HCT116 (cell line): Measurements from ENCODE around the gene SLC34A1. TPM values are rescaled to one million over a fixed set of nuclear protein-coding genes. Genes with fewer than 3 reads are reported as not detected.

Experiments used
- ATAC-seq: fragments of 200-7000 bp; cut with Tn5 transposase; 2 replicates; pipeline ENCODE4 v1.9.1; 2020; ENCODE audit warnings: mild to moderate bottlenecking, moderate library complexity
- BruUV-seq: library from RNA; stranded (reverse); fragments of 400-500 nt; replicated peaks from 2 replicates; lab custom pipeline; 2021; lab: Mats Ljungman, UMichigan
- CTCF ChIA-PET: fragments of 300-600 bp; sonication (Branson Sonifier 250); formaldehyde crosslinking; loops from one replicate; lab custom pipeline; 2021; ENCODE audit warnings: antibody characterized with exemption; lab: Charles Lee
- POLR2A ChIA-PET: fragments of 300-600, 350-600 bp; sonication (Branson Sonifier 250); formaldehyde crosslinking; loops from one replicate; lab custom pipeline; 2021; ENCODE audit warnings: antibody characterized with exemption; lab: Charles Lee
- RAD21 ChIA-PET, 2 experiments: fragments of 300-600 bp; sonication (Branson Sonifier 250); formaldehyde crosslinking; loops; one replicate each; lab custom pipeline; 2023; ENCODE audit warnings: low total read pairs in 2 of 2; ENCODE audit not compliant: uncharacterized antibody in 2 of 2, unreplicated experiment in 2 of 2, low non-redundant PET in 1 of 2; lab: Charles Lee
- DNase-seq: peaks from one replicate; pipeline ENCODE4 v3.0.0-alpha.2; 2010; ENCODE audit warnings: low read depth, low spot score
- H2AFZ ChIP-seq: fragments of 200-600 bp; shearing (Covaris generic), sonication (generic); 2 replicates; pipeline ENCODE4 v1.6.1; 2017; ENCODE audit warnings: low read depth, mixed run types, mixed read lengths, antibody characterized with exemption, low read length; ENCODE audit not compliant: poor library complexity, severe bottlenecking
- H3K27ac ChIP-seq: 2 replicates; pipeline ENCODE4 v1.5.1; 2012; ENCODE audit warnings: low read depth, low read length
- H3K27me3 ChIP-seq: fragments of 200-600 bp; sonication (generic); 2 replicates; pipeline ENCODE4 v1.6.1; 2016; ENCODE audit warnings: mixed run types, low read length, mixed read lengths; ENCODE audit not compliant: insufficient read depth
- H3K36me3 ChIP-seq, 2 experiments: fragments of 200-500 bp in 1 of 2; fragments of 200-600 bp in 1 of 2; sonication (Bioruptor generic) in 1 of 2; sonication (generic) in 1 of 2; 2 replicates each; pipeline versions ENCODE4 v1.5.1 to v1.6.1; 2014 to 2016; ENCODE audit warnings: low read length in 2 of 2, inconsistent platforms in 1 of 2, mixed read lengths in 1 of 2, mixed run types in 1 of 2; ENCODE audit not compliant: insufficient read depth in 2 of 2, control insufficient read depth in 1 of 2
- H3K4me1 ChIP-seq, 2 experiments: fragments of 200-600 bp in 1 of 2; sonication (generic) in 1 of 2; 2 replicates each; pipeline versions ENCODE4 v1.5.1 to v1.6.1; 2012 to 2017; ENCODE audit warnings: low read length in 2 of 2, inconsistent platforms in 1 of 2, mild to moderate bottlenecking in 1 of 2, mixed read lengths in 1 of 2, mixed run types in 1 of 2, moderate library complexity in 1 of 2; ENCODE audit not compliant: insufficient read depth in 2 of 2, control insufficient read depth in 1 of 2
- H3K4me2 ChIP-seq: fragments of 200-600 bp; sonication (generic); 2 replicates; pipeline ENCODE4 v1.6.1; 2017; ENCODE audit warnings: mixed run types, low read length, mixed read lengths
- H3K4me3 ChIP-seq, 2 experiments: fragments of 200-600 bp in 1 of 2; sonication (generic) in 1 of 2; replicated peaks in 1 of 2; 2 replicates each; pipeline ENCODE4 v1.5.1; 2011 to 2016; ENCODE audit warnings: low read length in 2 of 2, control low read depth in 1 of 2, low read depth in 1 of 2, mild to moderate bottlenecking in 1 of 2, mixed read lengths in 1 of 2, mixed run types in 1 of 2
- H3K79me2 ChIP-seq: fragments of 200-600 bp; sonication (generic); 2 replicates; pipeline ENCODE4 v1.6.1; 2017; ENCODE audit warnings: mild to moderate bottlenecking, mixed run types, low read length, moderate library complexity, mixed read lengths; ENCODE audit not compliant: insufficient read depth
- H3K9ac ChIP-seq: fragments of 200-600 bp; sonication (generic); 2 replicates; pipeline ENCODE4 v1.6.1; 2016; ENCODE audit warnings: low read length, mixed read lengths
- H3K9me2 ChIP-seq: fragments of 200-600 bp; sonication (generic), shearing (Covaris generic); 2 replicates; pipeline ENCODE4 v1.6.1; 2017; ENCODE audit warnings: mixed run types, mild to moderate bottlenecking, moderate library complexity; ENCODE audit not compliant: insufficient read depth
- H3K9me3 ChIP-seq, 2 experiments: fragments of 200-500 bp in 1 of 2; fragments of 200-600 bp in 1 of 2; sonication (Bioruptor generic) in 1 of 2; sonication (generic) in 1 of 2; 2 replicates each; pipeline ENCODE4 v1.6.1; 2014 to 2017; ENCODE audit warnings: low read length in 2 of 2, mixed read lengths in 2 of 2, inconsistent platforms in 1 of 2, low read depth in 1 of 2, mild to moderate bottlenecking in 1 of 2, mixed run types in 1 of 2, moderate library complexity in 1 of 2; ENCODE audit not compliant: control insufficient read depth in 1 of 2, insufficient read depth in 1 of 2
- H4K20me1 ChIP-seq: fragments of 200-600 bp; sonication (generic), shearing (Covaris generic); 2 replicates; pipeline ENCODE4 v1.6.1; 2017; ENCODE audit warnings: mixed run types, mild to moderate bottlenecking, moderate library complexity; ENCODE audit not compliant: insufficient read depth
- CEBPB ChIP-seq: IDR thresholded peaks from 2 replicates; pipeline ENCODE4 v1.6.1; 2012; ENCODE audit warnings: low read depth
- ELF1 ChIP-seq: IDR thresholded peaks from 2 replicates; pipeline ENCODE4 v1.6.1; 2012; ENCODE audit warnings: low read depth, borderline replicate concordance
- EZH2phosphoT487 ChIP-seq: fragments of 200-600 bp; IDR thresholded peaks from 2 replicates; pipeline ENCODE4 v1.6.1; 2018; ENCODE audit warnings: antibody characterized with exemption, borderline replicate concordance
- MAX ChIP-seq: IDR thresholded peaks from 2 replicates; pipeline ENCODE4 v1.6.1; 2012
- POLR2A ChIP-seq: IDR thresholded peaks from 2 replicates; pipeline ENCODE4 v1.7.0; 2011; ENCODE audit warnings: borderline replicate concordance; ENCODE audit not compliant: insufficient read depth, insufficient read length; ENCODE audit errors: extremely low read depth
- POLR2AphosphoS5 ChIP-seq: IDR thresholded peaks from 2 replicates; pipeline ENCODE4 v1.6.1; 2011; ENCODE audit warnings: mild to moderate bottlenecking, low read depth, low read length, moderate library complexity
- SIN3A ChIP-seq: IDR thresholded peaks from 2 replicates; pipeline ENCODE4 v1.6.1; 2012; ENCODE audit warnings: low read depth
- SP1 ChIP-seq: IDR thresholded peaks from 2 replicates; pipeline ENCODE4 v1.6.1; 2012; ENCODE audit warnings: low read depth
- TCF7L2 ChIP-seq: IDR thresholded peaks from 2 replicates; pipeline ENCODE4 v1.7.0; 2011; ENCODE audit warnings: borderline replicate concordance, inconsistent platforms; ENCODE audit not compliant: insufficient read depth, insufficient read length; ENCODE audit errors: extremely low read depth
- ZFX ChIP-seq: fragments of 450-650 bp; IDR thresholded peaks from 2 replicates; pipeline ENCODE4 v1.6.1; 2017
- intact Hi-C: fragments of 100-400 bp; cut with micrococcal nuclease; formaldehyde crosslinking; loops from 2 replicates; pipeline ENCODE4 v1.10.0; 2022
- total RNA-seq: library from RNA; stranded (reverse); gene quantifications from one replicate; pipeline ENCODE4 v1.2.1, GENCODE V29; 2021; ENCODE audit not compliant: unreplicated experiment
- TF ChIP-seq, protein P1 (sequence below): IDR thresholded peaks from 2 replicates; pipeline ENCODE4 v1.6.1; 2012; ENCODE audit warnings: low read depth
- TF ChIP-seq, protein P2 (sequence below), 3 experiments: fragments of 200-600 bp in 1 of 3; sonication (generic) in 1 of 3; IDR thresholded peaks in 2 of 3; conservative IDR thresholded peaks in 1 of 3; 2 replicates each; pipeline ENCODE4 v1.5.1; 2012 to 2017; ENCODE audit warnings: low read depth in 2 of 3, low read length in 2 of 3, antibody characterized with exemption in 1 of 3, borderline replicate concordance in 1 of 3, control low read depth in 1 of 3, mild to moderate bottlenecking in 1 of 3, mixed read lengths in 1 of 3, mixed run types in 1 of 3, moderate library complexity in 1 of 3; ENCODE audit not compliant: insufficient read depth in 1 of 3
- TF ChIP-seq, protein P3 (sequence below): IDR thresholded peaks from 2 replicates; pipeline ENCODE4 v1.6.1; 2011; ENCODE audit warnings: mild to moderate bottlenecking, low read length, moderate library complexity; ENCODE audit not compliant: insufficient replicate concordance; ENCODE audit errors: extremely low read depth

Gene SLC34A1
- total RNA-seq, 1 experiment from 2014 or later: not detected

GRCh38 chr5:177443144-177443983, 59.1 kb downstream of the SLC34A1 start:
- TF ChIP-seq POLR2A (no peak), TCF7L2 (no peak), POLR2AphosphoS5 (no peak; the same call in 1 of the 2 replicates), CEBPB (no peak), ZFX (no peak), ELF1 (no peak), SIN3A (no peak), EZH2phosphoT487 (no peak), MAX (no peak), SP1 (no peak)
- TF ChIP-seq, protein P1, sequence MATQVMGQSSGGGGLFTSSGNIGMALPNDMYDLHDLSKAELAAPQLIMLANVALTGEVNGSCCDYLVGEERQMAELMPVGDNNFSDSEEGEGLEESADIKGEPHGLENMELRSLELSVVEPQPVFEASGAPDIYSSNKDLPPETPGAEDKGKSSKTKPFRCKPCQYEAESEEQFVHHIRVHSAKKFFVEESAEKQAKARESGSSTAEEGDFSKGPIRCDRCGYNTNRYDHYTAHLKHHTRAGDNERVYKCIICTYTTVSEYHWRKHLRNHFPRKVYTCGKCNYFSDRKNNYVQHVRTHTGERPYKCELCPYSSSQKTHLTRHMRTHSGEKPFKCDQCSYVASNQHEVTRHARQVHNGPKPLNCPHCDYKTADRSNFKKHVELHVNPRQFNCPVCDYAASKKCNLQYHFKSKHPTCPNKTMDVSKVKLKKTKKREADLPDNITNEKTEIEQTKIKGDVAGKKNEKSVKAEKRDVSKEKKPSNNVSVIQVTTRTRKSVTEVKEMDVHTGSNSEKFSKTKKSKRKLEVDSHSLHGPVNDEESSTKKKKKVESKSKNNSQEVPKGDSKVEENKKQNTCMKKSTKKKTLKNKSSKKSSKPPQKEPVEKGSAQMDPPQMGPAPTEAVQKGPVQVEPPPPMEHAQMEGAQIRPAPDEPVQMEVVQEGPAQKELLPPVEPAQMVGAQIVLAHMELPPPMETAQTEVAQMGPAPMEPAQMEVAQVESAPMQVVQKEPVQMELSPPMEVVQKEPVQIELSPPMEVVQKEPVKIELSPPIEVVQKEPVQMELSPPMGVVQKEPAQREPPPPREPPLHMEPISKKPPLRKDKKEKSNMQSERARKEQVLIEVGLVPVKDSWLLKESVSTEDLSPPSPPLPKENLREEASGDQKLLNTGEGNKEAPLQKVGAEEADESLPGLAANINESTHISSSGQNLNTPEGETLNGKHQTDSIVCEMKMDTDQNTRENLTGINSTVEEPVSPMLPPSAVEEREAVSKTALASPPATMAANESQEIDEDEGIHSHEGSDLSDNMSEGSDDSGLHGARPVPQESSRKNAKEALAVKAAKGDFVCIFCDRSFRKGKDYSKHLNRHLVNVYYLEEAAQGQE: no peak
- TF ChIP-seq, protein P2, sequence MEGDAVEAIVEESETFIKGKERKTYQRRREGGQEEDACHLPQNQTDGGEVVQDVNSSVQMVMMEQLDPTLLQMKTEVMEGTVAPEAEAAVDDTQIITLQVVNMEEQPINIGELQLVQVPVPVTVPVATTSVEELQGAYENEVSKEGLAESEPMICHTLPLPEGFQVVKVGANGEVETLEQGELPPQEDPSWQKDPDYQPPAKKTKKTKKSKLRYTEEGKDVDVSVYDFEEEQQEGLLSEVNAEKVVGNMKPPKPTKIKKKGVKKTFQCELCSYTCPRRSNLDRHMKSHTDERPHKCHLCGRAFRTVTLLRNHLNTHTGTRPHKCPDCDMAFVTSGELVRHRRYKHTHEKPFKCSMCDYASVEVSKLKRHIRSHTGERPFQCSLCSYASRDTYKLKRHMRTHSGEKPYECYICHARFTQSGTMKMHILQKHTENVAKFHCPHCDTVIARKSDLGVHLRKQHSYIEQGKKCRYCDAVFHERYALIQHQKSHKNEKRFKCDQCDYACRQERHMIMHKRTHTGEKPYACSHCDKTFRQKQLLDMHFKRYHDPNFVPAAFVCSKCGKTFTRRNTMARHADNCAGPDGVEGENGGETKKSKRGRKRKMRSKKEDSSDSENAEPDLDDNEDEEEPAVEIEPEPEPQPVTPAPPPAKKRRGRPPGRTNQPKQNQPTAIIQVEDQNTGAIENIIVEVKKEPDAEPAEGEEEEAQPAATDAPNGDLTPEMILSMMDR (IDR thresholded peaks at IDR 0.05 in 2 of 3, conservative IDR thresholded peaks at IDR 0.05 in 1 of 3; ENCODE audit: borderline replicate concordance in 1 of 3, insufficient read depth in 1 of 3, low read depth in 2 of 3, low read length in 2 of 3): no peak
- TF ChIP-seq, protein P3, sequence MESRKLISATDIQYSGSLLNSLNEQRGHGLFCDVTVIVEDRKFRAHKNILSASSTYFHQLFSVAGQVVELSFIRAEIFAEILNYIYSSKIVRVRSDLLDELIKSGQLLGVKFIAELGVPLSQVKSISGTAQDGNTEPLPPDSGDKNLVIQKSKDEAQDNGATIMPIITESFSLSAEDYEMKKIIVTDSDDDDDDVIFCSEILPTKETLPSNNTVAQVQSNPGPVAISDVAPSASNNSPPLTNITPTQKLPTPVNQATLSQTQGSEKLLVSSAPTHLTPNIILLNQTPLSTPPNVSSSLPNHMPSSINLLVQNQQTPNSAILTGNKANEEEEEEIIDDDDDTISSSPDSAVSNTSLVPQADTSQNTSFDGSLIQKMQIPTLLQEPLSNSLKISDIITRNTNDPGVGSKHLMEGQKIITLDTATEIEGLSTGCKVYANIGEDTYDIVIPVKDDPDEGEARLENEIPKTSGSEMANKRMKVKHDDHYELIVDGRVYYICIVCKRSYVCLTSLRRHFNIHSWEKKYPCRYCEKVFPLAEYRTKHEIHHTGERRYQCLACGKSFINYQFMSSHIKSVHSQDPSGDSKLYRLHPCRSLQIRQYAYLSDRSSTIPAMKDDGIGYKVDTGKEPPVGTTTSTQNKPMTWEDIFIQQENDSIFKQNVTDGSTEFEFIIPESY: no peak
- Histone ChIP-seq H3K9ac (no peak overlapping the region), H3K4me3 (no peak overlapping the region), H2AFZ (no peak overlapping the region), H3K9me2 (no peaks in the 10 kb centered on the region), H4K20me1 (peaks cover 3% of the 10 kb centered on the region; the same call in 1 of the 2 replicates), H3K4me2 (no peak overlapping the region), H3K27ac (peak overlapping the region; percentile 40; the same call in 1 of the 2 replicates), H3K79me2 (peaks cover 48% of the 10 kb centered on the region), H3K4me1 (peaks cover 4 to 37% of the 10 kb centered on the region in 2 experiments), H3K9me3 (no peaks in the 10 kb centered on the region), H3K27me3 (no peaks in the 10 kb centered on the region), H3K36me3 (peaks cover 0 to 23% of the 10 kb centered on the region in 2 experiments; a peak in 2 of 4 replicates)
- ATAC-seq (no peak), DNase-seq (no peak)
- intact Hi-C loops: no loop called here
- BruUV-seq: no TSS peak
- CTCF ChIA-PET: interaction anchor here (1.3 to 5.2 kb wide), 2 partner anchors 12 to 39 kb away, joined by 5 to 24 read pairs; no protein-coding TSS in a partner anchor
- POLR2A ChIA-PET: interaction anchor here (2.4 kb wide), 1 partner anchor 17 kb away, joined by 10 read pairs; the partner anchor contains the start of gene GRK6
- RAD21 ChIA-PET: no interaction called here
